Activated CD8-positive, alpha-beta memory T cell treated with anti-CD3 and anti-CD28 coated beads for 36 hours (primary cell): ENCODE data around the gene LHFPL6. TPM values are rescaled to one million over a fixed set of nuclear protein-coding genes. Genes with fewer than 3 reads are reported as not detected.

ENCODE experiments used
- CTCF ChIA-PET: fragments of 350-600 bp; sonication (Branson Sonifier 250); formaldehyde crosslinking; loops from one replicate; lab custom pipeline; 2021; ENCODE audit warnings: antibody characterized with exemption; lab: Charles Lee
- POLR2A ChIA-PET: fragments of 350-600 bp; sonication (Branson Sonifier 250); formaldehyde crosslinking; loops from one replicate; lab custom pipeline; 2021; ENCODE audit warnings: antibody characterized with exemption; lab: Charles Lee
- total RNA-seq, 2 experiments: library from RNA; stranded (reverse); gene quantifications; one replicate each; pipeline ENCODE4 v1.2.3, GENCODE V29; 2021

Gene LHFPL6
- total RNA-seq, 2 experiments from 2014 or later = 3.3 to 3.6 TPM

GRCh38 chr13:39297023-39297422 is 306.0 kb downstream of the LHFPL6 start:
- CTCF ChIA-PET = no interaction called here

GRCh38 chr13:39296193-39296592 is 306.8 kb downstream of the LHFPL6 start:
- CTCF ChIA-PET = no interaction called here

More at GRCh38 chr13:39297023-39297422, 306.0 kb downstream of the LHFPL6 start:
- POLR2A ChIA-PET = no interaction called here

More at GRCh38 chr13:39296193-39296592, 306.8 kb downstream of the LHFPL6 start:
- POLR2A ChIA-PET = no interaction called here

Other genes starting within 250 kb of the LHFPL6 start
- gene COG6, start 52.5 kb upstream of the LHFPL6 start, total RNA-seq = 10 to 100 TPM; 24.8 to 25.9 TPM